ENCODE results near the gene GFI1. TPM values are rescaled to one million over a fixed set of nuclear protein-coding genes. Genes with fewer than 3 reads are reported as not detected.
"Not testable (repeated sequence)": the region's sequence is repeated elsewhere in the genome, so short reads cannot be mapped to it uniquely, and the experiment has no call there.

The GFI1 gene
- total and polyA plus RNA-seq, 2 experiments from 2014 or later: 0.10 TPM; not detected in 1

GRCh38 chr1:92441697-92442342 lies 44.9 kb downstream of the GFI1 start:
- DNase-seq (ENCODE audit: low spot score): peak; percentile 79
- 51% methylated on average over 31 of the region's 32 CpGs for WGBS (ENCODE audit: low lambda C conversion rate, missing lambda C conversion rate)
- H3K4me3 ChIP-seq: peak overlapping the region; percentile 14

GRCh38 chr1:92441316-92441696 lies 45.4 kb downstream of the GFI1 start:
- Histone ChIP-seq H3K9me3 (ENCODE audit: low read depth) (no peaks in the 10 kb centered on the region), H3K79me2 (no peaks in the 10 kb centered on the region), H3K27me3 (no peaks in the 10 kb centered on the region), H3K4me2 (peak overlapping the region; percentile 70), H3K9me2 (replicated peaks; ENCODE audit: insufficient read depth) (no peaks in the 10 kb centered on the region), H3K4me3 (no peak overlapping the region), H3K27ac (peak overlapping the region; percentile 62), H3K36me3 (replicated peaks; ENCODE audit: insufficient read depth, low read depth) (no peaks in the 10 kb centered on the region), H2AFZ (peak overlapping the region; percentile 63), H4K20me1 (ENCODE audit: insufficient read depth, poor library complexity, severe bottlenecking) (no peaks in the 10 kb centered on the region), H3K4me1 (ENCODE audit: insufficient read depth) (no peaks in the 10 kb centered on the region)
- no peak for TF ChIP-seq CTCF (IDR thresholded peaks at IDR 0.05; ENCODE audit: poor library complexity)
- no peak for TF ChIP-seq EZH2phosphoT487 (IDR thresholded peaks at IDR 0.05; ENCODE audit: low read depth, severe bottlenecking, unreplicated experiment)
- no peak for TF ChIP-seq EZH2 (IDR thresholded peaks at IDR 0.05; ENCODE audit: borderline replicate concordance)
- DNase-seq (ENCODE audit: low spot score): no peak
- 94% methylated on average over 9 of the region's 9 CpGs for WGBS (ENCODE audit: low lambda C conversion rate, missing lambda C conversion rate)

More at GRCh38 chr1:92441697-92442342, 44.9 kb downstream of the GFI1 start:
- TF ChIP-seq EZH2phosphoT487 (IDR thresholded peaks at IDR 0.05; ENCODE audit: low read depth, severe bottlenecking, unreplicated experiment): no peak
- TF ChIP-seq CTCF (IDR thresholded peaks at IDR 0.05; ENCODE audit: poor library complexity): no peak
- no peak for TF ChIP-seq EZH2 (IDR thresholded peaks at IDR 0.05; ENCODE audit: borderline replicate concordance)
- peak overlapping the region; percentile 63 for H2AFZ ChIP-seq
- H3K9me3 ChIP-seq (ENCODE audit: low read depth): no peaks in the 10 kb centered on the region
- peak overlapping the region; percentile 62 for H3K27ac ChIP-seq
- no peaks in the 10 kb centered on the region for H3K9me2 ChIP-seq (replicated peaks; ENCODE audit: insufficient read depth)
- H3K79me2 ChIP-seq: no peaks in the 10 kb centered on the region
- no peaks in the 10 kb centered on the region for H3K27me3 ChIP-seq
- H4K20me1 ChIP-seq (ENCODE audit: insufficient read depth, poor library complexity, severe bottlenecking): no peaks in the 10 kb centered on the region
- H3K36me3 ChIP-seq (replicated peaks; ENCODE audit: insufficient read depth, low read depth): no peaks in the 10 kb centered on the region
- H3K4me2 ChIP-seq: peak overlapping the region; percentile 70
- no peaks in the 10 kb centered on the region for H3K4me1 ChIP-seq (ENCODE audit: insufficient read depth)

- H4K20me1 ChIP-seq (ENCODE audit: insufficient read depth, poor library complexity, severe bottlenecking): no peaks in the 10 kb centered on the region
- no peaks in the 10 kb centered on the region for H3K4me1 ChIP-seq (ENCODE audit: insufficient read depth)
- H3K27me3 ChIP-seq: no peaks in the 10 kb centered on the region
- TF ChIP-seq EZH2phosphoT487 (IDR thresholded peaks at IDR 0.05; ENCODE audit: low read depth, severe bottlenecking, unreplicated experiment): no peak
- TF ChIP-seq CTCF (IDR thresholded peaks at IDR 0.05; ENCODE audit: poor library complexity): no peak
- no peak for TF ChIP-seq EZH2 (IDR thresholded peaks at IDR 0.05; ENCODE audit: borderline replicate concordance)
- H3K79me2 ChIP-seq: no peaks in the 10 kb centered on the region
- no peak overlapping the region for H3K4me2 ChIP-seq
- 95% methylated on average over 1 of the region's 1 CpG for WGBS (ENCODE audit: low lambda C conversion rate, missing lambda C conversion rate)
- H3K36me3 ChIP-seq (replicated peaks; ENCODE audit: insufficient read depth, low read depth): no peaks in the 10 kb centered on the region
- H2AFZ ChIP-seq: no peak overlapping the region
- no peak overlapping the region for H3K4me3 ChIP-seq
- H3K27ac ChIP-seq: no peak overlapping the region
- DNase-seq (ENCODE audit: low spot score): no peak
- H3K9me2 ChIP-seq (replicated peaks; ENCODE audit: insufficient read depth): no peaks in the 10 kb centered on the region
- no peaks in the 10 kb centered on the region for H3K9me3 ChIP-seq (ENCODE audit: low read depth)
Observed at GRCh38 chr1:92439291-92439690, 47.4 kb downstream of the GFI1 start.

- not testable (repeated sequence) for H3K4me2 ChIP-seq; H3K4me3 ChIP-seq; H4K20me1 ChIP-seq (ENCODE audit: insufficient read depth, poor library complexity, severe bottlenecking); DNase-seq (ENCODE audit: low spot score); H2AFZ ChIP-seq; H3K36me3 ChIP-seq (replicated peaks; ENCODE audit: insufficient read depth, low read depth); H3K9me3 ChIP-seq (ENCODE audit: low read depth); H3K27ac ChIP-seq; H3K9me2 ChIP-seq (replicated peaks; ENCODE audit: insufficient read depth); H3K79me2 ChIP-seq; H3K4me1 ChIP-seq (ENCODE audit: insufficient read depth); H3K27me3 ChIP-seq
- 41% methylated on average over 1 of the region's 1 CpG for WGBS (ENCODE audit: low lambda C conversion rate, missing lambda C conversion rate)
Observed at GRCh38 chr1:92434572-92434971, 52.2 kb downstream of the GFI1 start.
